Ishikawa (cell line): ENCODE data around the gene PRDM10.

Source experiments
- TF ChIP-seq, protein P1 (sequence below): IDR thresholded peaks from 2 replicates; pipeline ENCODE4 v1.6.1; 2012
- TF ChIP-seq, protein P2 (sequence below): IDR thresholded peaks from 2 replicates; pipeline ENCODE4 v1.6.1; 2012; ENCODE audit warnings: low read depth, mild to moderate bottlenecking

DNA sequence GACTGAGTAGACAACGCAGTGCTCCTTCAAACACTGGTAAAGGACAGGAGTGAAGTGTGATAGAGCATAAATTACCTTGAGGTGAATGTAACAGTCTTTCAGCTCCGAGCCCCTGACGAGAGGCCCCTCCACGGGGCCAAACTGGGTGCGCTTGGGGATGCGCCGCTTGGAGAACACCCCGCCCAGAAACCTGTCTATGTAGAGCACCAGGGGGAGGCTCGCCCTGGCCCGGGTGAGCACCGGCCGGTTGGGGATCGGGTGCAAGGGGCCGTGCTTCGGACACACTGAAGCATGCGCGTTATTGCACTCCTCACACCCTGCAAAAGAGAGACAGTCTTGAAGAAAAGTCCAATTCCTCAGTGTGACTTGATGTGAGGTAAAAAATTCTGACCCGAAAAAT lies 57.9 kb downstream of the PRDM10 start:
- TF ChIP-seq, protein P1, sequence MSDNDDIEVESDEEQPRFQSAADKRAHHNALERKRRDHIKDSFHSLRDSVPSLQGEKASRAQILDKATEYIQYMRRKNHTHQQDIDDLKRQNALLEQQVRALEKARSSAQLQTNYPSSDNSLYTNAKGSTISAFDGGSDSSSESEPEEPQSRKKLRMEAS, result no peak
- TF ChIP-seq, protein P2, sequence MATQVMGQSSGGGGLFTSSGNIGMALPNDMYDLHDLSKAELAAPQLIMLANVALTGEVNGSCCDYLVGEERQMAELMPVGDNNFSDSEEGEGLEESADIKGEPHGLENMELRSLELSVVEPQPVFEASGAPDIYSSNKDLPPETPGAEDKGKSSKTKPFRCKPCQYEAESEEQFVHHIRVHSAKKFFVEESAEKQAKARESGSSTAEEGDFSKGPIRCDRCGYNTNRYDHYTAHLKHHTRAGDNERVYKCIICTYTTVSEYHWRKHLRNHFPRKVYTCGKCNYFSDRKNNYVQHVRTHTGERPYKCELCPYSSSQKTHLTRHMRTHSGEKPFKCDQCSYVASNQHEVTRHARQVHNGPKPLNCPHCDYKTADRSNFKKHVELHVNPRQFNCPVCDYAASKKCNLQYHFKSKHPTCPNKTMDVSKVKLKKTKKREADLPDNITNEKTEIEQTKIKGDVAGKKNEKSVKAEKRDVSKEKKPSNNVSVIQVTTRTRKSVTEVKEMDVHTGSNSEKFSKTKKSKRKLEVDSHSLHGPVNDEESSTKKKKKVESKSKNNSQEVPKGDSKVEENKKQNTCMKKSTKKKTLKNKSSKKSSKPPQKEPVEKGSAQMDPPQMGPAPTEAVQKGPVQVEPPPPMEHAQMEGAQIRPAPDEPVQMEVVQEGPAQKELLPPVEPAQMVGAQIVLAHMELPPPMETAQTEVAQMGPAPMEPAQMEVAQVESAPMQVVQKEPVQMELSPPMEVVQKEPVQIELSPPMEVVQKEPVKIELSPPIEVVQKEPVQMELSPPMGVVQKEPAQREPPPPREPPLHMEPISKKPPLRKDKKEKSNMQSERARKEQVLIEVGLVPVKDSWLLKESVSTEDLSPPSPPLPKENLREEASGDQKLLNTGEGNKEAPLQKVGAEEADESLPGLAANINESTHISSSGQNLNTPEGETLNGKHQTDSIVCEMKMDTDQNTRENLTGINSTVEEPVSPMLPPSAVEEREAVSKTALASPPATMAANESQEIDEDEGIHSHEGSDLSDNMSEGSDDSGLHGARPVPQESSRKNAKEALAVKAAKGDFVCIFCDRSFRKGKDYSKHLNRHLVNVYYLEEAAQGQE, result no peak
